T47D (cell line): ENCODE data around the gene ARHGAP8.
A peak's percentile ranks its signal among the peaks of the same experiment; 100 is the strongest.
"Not testable (repeated sequence)": the region's sequence is repeated elsewhere in the genome, so short reads cannot be mapped to it uniquely, and the experiment has no call there.

Experiments
- DNase-seq, 2 experiments: peaks; one replicate each; pipeline versions ENCODE4 v3.0.0 to v3.0.0-alpha.2; 2011 to 2012; ENCODE audit warnings: low read depth in 1 of 2, low spot score in 1 of 2
- JUND ChIP-seq: IDR thresholded peaks from 2 replicates; pipeline ENCODE4 v1.6.1; 2012; ENCODE audit warnings: low read depth
- in situ Hi-C: cut with HindIII; loops from 2 replicates; pipeline ENCODE4 v1.10.0; 2016; ENCODE audit warnings: low sequenced_read_pairs, low pct_unique_long_range_greater_than_20kb

The ARHGAP8 gene

GRCh38 chr22:44736581-44737405 is 15.6 kb upstream of the ARHGAP8 start:
- TF ChIP-seq JUND = no peak
- no peak for DNase-seq
- in situ Hi-C loops = no loop called here

- no peak for TF ChIP-seq JUND
- in situ Hi-C loops = no loop called here
- DNase-seq = no peak
Measured at GRCh38 chr22:44737406-44738346, 14.7 kb upstream of the ARHGAP8 start.

DNA sequence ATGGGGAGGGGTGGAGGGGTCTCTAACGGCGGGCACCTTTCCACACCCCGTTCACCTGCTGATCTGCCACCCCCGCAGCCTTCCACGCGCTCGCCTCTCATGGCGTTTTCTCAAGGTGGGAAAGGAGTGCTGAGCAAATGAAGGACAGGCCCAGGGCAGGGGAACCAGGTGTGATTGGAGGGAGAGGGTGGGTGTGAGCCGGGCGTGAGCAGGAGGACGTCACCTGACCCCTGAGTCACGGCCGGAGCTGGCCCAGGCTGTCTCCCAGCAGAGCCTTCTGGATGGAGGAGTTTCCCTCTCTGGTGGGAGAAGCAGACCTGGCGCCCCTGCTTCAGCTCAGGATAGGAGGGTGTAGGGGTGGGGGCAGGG is 14.0 kb upstream of the ARHGAP8 start:
- in situ Hi-C loops = no loop called here
- TF ChIP-seq JUND = no peak
- DNase-seq = no peak

DNA sequence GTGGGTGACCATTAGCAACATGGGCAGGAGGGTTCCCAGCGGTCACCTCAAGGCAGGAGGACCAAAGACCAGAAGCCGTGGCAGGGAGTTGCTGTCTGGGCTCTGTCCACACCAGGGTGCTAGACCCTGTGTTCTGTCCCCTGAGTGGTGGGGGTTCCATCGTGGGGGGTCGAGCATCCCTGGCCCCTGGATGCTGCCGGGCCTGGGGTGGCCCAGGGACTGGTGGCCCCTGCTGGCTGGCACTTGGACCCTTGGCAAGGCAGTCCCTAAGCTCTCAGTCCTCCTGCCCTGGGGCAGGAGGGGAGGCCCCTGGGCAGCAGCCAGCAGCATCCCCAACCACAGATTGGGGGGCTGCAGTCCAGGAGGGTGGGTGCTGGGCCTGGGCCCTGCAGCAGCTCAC is 13.4 kb upstream of the ARHGAP8 start:
- TF ChIP-seq JUND = no peak
- DNase-seq = no peak
- in situ Hi-C loops = no loop called here

DNA sequence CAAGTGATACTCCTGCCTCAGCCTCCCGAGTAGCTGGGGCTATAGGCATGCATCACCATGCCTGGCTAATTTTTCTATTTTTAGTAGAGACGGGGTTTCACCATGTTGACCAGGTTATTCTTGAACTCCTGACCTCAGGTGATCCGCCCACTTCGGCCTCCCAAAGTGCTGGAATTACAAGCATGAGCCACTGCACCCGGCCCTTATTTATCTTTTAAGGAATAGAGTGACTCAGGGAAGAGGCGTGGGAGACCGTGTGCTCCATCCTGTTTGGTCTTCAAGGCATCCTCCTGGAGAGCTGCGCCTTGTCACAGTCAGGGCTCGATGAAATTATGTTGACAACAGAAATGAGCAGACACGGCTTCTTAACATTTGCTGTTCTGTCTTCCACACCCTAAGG is 12.7 kb upstream of the ARHGAP8 start:
- in situ Hi-C loops = not testable (repeated sequence)
- peak in 1 of 2 experiments; percentile 36 for DNase-seq

DNA sequence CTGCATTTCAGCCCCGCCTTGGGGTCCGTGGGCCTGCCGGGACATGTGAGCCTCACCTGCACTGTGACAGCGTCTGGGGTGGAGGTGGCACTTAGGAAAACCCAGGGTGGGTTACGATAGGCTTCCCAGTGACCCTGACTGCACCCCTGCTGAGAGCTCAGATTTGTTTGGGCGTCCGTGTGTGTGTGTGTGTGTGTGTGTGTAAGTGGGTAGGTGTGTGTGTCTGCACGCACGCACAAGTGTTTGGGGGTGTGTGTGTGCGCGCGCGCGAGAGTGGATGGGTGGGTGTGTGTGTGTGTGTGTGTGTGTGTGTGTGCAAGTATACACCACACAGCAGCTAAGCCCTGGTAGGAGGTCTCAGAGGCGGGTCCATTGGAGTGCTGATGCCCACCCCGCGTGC is 12.1 kb upstream of the ARHGAP8 start:
- no peak for DNase-seq
- TF ChIP-seq JUND = no peak
- in situ Hi-C loops = no loop called here

DNA sequence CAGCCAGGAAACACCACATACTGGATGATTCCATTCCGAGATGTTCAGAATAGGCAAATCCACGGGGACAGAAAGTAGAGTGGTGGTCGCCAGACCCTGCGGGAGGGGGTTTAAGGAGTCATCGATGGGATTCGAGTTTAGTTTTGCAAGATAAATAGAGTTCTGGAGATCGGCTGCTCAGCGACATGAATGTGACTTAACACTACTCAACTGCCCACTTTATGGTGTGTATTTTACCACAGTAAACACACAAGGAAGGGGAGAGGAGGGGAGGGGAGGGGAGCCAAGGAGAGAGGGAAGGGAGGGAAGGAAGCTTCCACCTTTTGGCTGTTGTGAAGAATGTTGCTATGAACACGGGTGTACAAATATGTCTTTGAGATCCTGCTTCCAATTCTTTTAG is 10.4 kb upstream of the ARHGAP8 start:
- no peak for TF ChIP-seq JUND

DNA sequence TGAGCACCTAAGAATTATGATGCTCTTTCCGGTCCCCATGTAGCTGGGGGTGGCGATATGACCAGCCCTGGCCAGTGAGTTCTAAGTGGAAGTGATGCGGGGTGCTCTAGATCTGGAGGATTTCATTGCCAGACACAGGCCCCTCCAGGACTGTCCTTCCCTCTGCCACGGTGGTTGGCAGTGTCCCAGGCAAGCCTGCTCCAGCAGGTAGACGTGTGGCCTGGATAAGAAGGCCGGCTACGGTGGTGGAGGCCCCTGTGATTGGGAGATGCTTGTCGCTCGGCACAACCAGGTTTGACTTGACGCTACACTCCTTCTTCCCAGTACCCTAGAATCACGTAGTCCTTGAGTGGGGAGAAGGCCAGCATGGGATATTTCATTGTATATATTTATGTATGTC is 9.1 kb upstream of the ARHGAP8 start:
- in situ Hi-C loops = no loop called here
- no peak for TF ChIP-seq JUND
- no peak for DNase-seq

More for the DNA sequence above, 10.4 kb upstream of the ARHGAP8 start:
- in situ Hi-C loops = no loop called here
- peak in 1 of 2 experiments; percentile 57 for DNase-seq

- TF ChIP-seq JUND = no peak
- DNase-seq = no peak
- in situ Hi-C loops = no loop called here
Measured at GRCh38 chr22:44743804-44744211, 8.6 kb upstream of the ARHGAP8 start.

DNA sequence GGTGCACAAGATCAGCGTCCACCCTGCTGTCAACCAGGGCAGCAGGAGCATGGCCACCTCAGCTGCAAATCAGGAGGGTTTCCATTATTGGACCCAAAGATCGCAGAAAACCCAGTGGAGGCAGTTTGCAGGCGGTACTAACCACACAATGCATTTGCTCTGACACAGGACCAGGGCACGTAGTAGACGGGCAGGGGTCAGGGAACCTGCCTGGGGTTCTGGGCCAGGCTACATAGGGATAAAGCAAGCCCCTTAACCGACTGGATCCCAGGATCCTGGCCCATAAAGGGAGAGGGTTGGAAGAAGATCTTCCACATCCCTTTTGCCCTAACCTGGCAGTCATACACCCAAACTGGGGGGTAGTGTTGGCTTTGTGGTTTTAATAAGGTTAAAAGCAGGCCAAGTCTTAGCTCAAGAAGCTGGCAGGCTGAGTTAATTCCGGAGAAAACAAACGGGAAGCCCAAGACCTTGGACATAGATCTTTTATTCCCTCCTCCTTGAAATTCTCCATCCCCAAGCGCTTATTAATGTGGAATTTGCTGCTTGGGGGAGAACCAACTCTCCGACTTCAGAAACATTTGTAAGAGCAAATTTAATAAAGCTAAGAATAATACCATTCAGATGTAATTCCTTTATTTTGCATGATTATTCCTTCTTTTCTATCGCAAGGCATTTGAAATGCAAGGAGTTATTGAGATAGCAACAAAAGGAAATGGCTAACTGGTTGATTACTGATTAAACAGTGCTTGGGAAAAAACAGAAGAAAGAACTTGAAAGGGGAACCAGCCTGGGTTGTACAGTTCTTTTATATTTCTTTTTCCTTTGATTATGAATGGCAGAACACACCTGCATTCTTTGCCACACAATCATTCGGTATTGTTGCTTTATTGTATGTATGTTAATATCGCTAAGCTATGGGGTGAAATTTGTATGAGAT is 6.3 kb upstream of the ARHGAP8 start:
- in situ Hi-C loops = no loop called here
- DNase-seq = no peak
- TF ChIP-seq JUND = no peak

DNA sequence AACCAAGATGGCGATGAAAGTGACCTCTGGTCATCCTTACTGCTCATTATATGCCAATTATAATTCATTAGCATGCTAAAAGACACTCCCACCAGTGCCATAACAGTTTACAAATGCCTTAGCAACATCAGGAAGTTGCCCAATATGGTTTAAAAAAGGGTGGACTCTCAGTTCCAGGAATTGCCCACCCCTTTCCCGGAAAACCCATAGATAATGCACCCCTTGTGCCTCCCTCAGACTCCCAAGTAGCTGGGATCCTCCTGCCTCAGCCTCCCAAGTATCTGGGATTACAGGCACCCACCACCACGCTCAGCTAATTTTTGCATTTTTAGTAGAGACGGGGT is 4.6 kb upstream of the ARHGAP8 start:
- in situ Hi-C loops = not testable (repeated sequence)

GRCh38 chr22:44748524-44748923 is 3.9 kb upstream of the ARHGAP8 start:
- in situ Hi-C loops = no loop called here
- no peak for TF ChIP-seq JUND
- DNase-seq = no peak

More for the DNA sequence above, 4.6 kb upstream of the ARHGAP8 start:
- not testable (repeated sequence) for DNase-seq
